ENCODE results near the gene POGZ. TPM values are rescaled to one million over a fixed set of nuclear protein-coding genes. Genes with fewer than 3 reads are reported as not detected.
"Not testable (repeated sequence)": the region's sequence is repeated elsewhere in the genome, so short reads cannot be mapped to it uniquely, and the experiment has no call there.

POGZ gene
- total RNA-seq, 6 experiments from 2014 or later: 13.5 to 44.9 (median 29.9) TPM

- ATAC-seq: peak; percentile 93 to 98 (median 95)
- intact Hi-C loops (cut with DNase I): loop anchor here in 1 of 2 donors (10.0 kb wide), 1 partner anchor 91 kb away; no protein-coding TSS in a partner anchor
- H3K27me3 ChIP-seq: no peaks in the 10 kb centered on the region
- H3K4me1 ChIP-seq: peaks cover 0 to 13% (median 0%) of the 10 kb centered on the region in 4 donors
- H3K9me3 ChIP-seq: no peaks in the 10 kb centered on the region
- H3K4me3 ChIP-seq: no peak overlapping the region
- peak in 1 of 3 donors; percentile 53 for DNase-seq
- H3K27ac ChIP-seq: peak overlapping the region in 1 of 3 donors; percentile 9
- H3K36me3 ChIP-seq: peaks cover 0 to 12% (median 2%) of the 10 kb centered on the region in 4 donors
- TF ChIP-seq POLR2A (IDR thresholded peaks at IDR 0.05) (no peak), CTCF (IDR thresholded peaks at IDR 0.05) (peak; percentile 69 to 78 (median 73))
- WGBS (ENCODE audit: insufficient coverage, low coverage, low lambda C conversion rate, missing lambda C conversion rate): 31% methylated on average over 4 of the region's 4 CpGs
Observed at GRCh38 chr1:151443846-151444782, 15.2 kb downstream of the POGZ start.

- ATAC-seq; H3K4me3 ChIP-seq; H3K4me1 ChIP-seq; H3K9me3 ChIP-seq; H3K27me3 ChIP-seq; H3K27ac ChIP-seq; DNase-seq; intact Hi-C loops (cut with DNase I): not testable (repeated sequence)
- peaks cover 0 to 13% (median 3%) of the 10 kb centered on the region in 4 donors for H3K36me3 ChIP-seq
- 66% methylated on average over 8 of the region's 8 CpGs for WGBS (ENCODE audit: insufficient coverage, low coverage, low lambda C conversion rate, missing lambda C conversion rate)
Observed at GRCh38 chr1:151437396-151437795, 21.9 kb downstream of the POGZ start.

GRCh38 chr1:151436985-151437384 lies 22.3 kb downstream of the POGZ start:
- Histone ChIP-seq H3K9me3 (no peaks in the 10 kb centered on the region), H3K36me3 (peaks cover 0 to 13% (median 3%) of the 10 kb centered on the region in 4 donors), H3K27me3 (no peaks in the 10 kb centered on the region), H3K27ac (no peak overlapping the region), H3K4me3 (no peak overlapping the region), H3K4me1 (no peaks in the 10 kb centered on the region)
- 54% methylated on average over 5 of the region's 6 CpGs for WGBS (ENCODE audit: insufficient coverage, low coverage, low lambda C conversion rate, missing lambda C conversion rate)
- ATAC-seq: no peak
- intact Hi-C loops (cut with DNase I): no loop called here
- TF ChIP-seq POLR2A (IDR thresholded peaks at IDR 0.05) (no peak), CTCF (IDR thresholded peaks at IDR 0.05) (no peak)
- no peak for DNase-seq

- ATAC-seq (peak in 1 of 4 donors; percentile 57), DNase-seq (no peak)
- Histone ChIP-seq H3K4me3 (no peak overlapping the region), H3K36me3 (peaks cover 0 to 14% (median 2%) of the 10 kb centered on the region in 4 donors), H3K4me1 (no peaks in the 10 kb centered on the region), H3K9me3 (no peaks in the 10 kb centered on the region), H3K27ac (no peak overlapping the region), H3K27me3 (no peaks in the 10 kb centered on the region)
- TF ChIP-seq POLR2A (IDR thresholded peaks at IDR 0.05): no peak
- TF ChIP-seq CTCF (IDR thresholded peaks at IDR 0.05): no peak
- intact Hi-C loops (cut with DNase I): no loop called here
- 87% methylated on average over 3 of the region's 3 CpGs for WGBS (ENCODE audit: insufficient coverage, low coverage, low lambda C conversion rate, missing lambda C conversion rate)
Observed at GRCh38 chr1:151435174-151435573, 24.1 kb downstream of the POGZ start.

GRCh38 chr1:151433827-151434226 lies 25.5 kb downstream of the POGZ start:
- WGBS (ENCODE audit: insufficient coverage, low coverage, low lambda C conversion rate, missing lambda C conversion rate): 80% methylated on average over 1 of the region's 5 CpGs
- H3K4me1 ChIP-seq; H3K27me3 ChIP-seq; DNase-seq; H3K27ac ChIP-seq; ATAC-seq; H3K4me3 ChIP-seq; H3K9me3 ChIP-seq; intact Hi-C loops (cut with DNase I): not testable (repeated sequence)
- peaks cover 0 to 19% (median 9%) of the 10 kb centered on the region in 4 donors for H3K36me3 ChIP-seq
